Activated T-helper 1 cell treated with anti-CD3 and anti-CD28 coated beads, Interleukin-12 subunit alpha, Interleukin-12 subunit beta, Interleukin-2, Interleukin-4 antibody, amounts not matched to agents 30 ng/mL and 10 ng/mL and 1 ng/mL, durations not matched to agents 14 hours and 24 hours and 36 hours (primary cell): ENCODE results near the gene SUFU. TPM values are rescaled to one million over a fixed set of nuclear protein-coding genes. Genes with fewer than 3 reads are reported as not detected.
"Not testable (repeated sequence)": the region's sequence is repeated elsewhere in the genome, so short reads cannot be mapped to it uniquely, and the experiment has no call there.

Source experiments
- DNase-seq: peaks from one replicate; pipeline ENCODE4 v3.0.0; 2021; ENCODE audit warnings: low spot score
- H3K27ac Mint-ChIP-seq: one replicate; pipeline ENCODE4 v1.8.0; 2021; ENCODE audit warnings: mild to moderate bottlenecking, mixed read lengths
- H3K27me3 Mint-ChIP-seq: one replicate; pipeline ENCODE4 v1.8.0; 2022; ENCODE audit warnings: mild to moderate bottlenecking, moderate library complexity, mixed read lengths; ENCODE audit not compliant: insufficient read depth
- H3K36me3 Mint-ChIP-seq: one replicate; pipeline ENCODE4 v1.8.0; 2021; ENCODE audit warnings: low read depth, mixed read lengths
- H3K4me1 Mint-ChIP-seq: one replicate; pipeline ENCODE4 v1.8.0; 2021; ENCODE audit warnings: low read depth, mixed read lengths
- H3K4me3 Mint-ChIP-seq: one replicate; pipeline ENCODE4 v1.8.0; 2021; ENCODE audit warnings: mild to moderate bottlenecking, moderate library complexity, mixed read lengths
- H3K9me3 Mint-ChIP-seq: one replicate; pipeline ENCODE4 v1.8.0; 2021; ENCODE audit warnings: mixed read lengths
- intact Hi-C: fragments of 100-400 bp; cut with micrococcal nuclease; formaldehyde crosslinking; loops from one replicate; pipeline ENCODE4 v1.15.1; 2024
- total RNA-seq: library from RNA; stranded (reverse); gene quantifications from 2 replicates; pipeline ENCODE4 v1.2.3, GENCODE V29; 2022

SUFU gene
- total RNA-seq, 1 donor from 2014 or later, result 11.6 TPM

- Mint-ChIP-seq H3K4me1 (peaks cover 10% of the 10 kb centered on the region), H3K36me3 (peaks cover 17% of the 10 kb centered on the region), H3K9me3 (no peaks in the 10 kb centered on the region), H3K27ac (no peak overlapping the region), H3K4me3 (no peak overlapping the region), H3K27me3 (no peaks in the 10 kb centered on the region)
- intact Hi-C loops, result no loop called here
- DNase-seq, result no peak
These were observed 11.3 kb upstream of the SUFU start for GRCh38 chr10:102492344-102492939.

GRCh38 chr10:102492983-102493382 is 10.8 kb upstream of the SUFU start:
- no peak for DNase-seq
- intact Hi-C loops, result no loop called here
- no peaks in the 10 kb centered on the region for H3K27me3 Mint-ChIP-seq
- H3K4me3 Mint-ChIP-seq, result no peak overlapping the region
- no peaks in the 10 kb centered on the region for H3K9me3 Mint-ChIP-seq
- H3K27ac Mint-ChIP-seq, result no peak overlapping the region
- peaks cover 14% of the 10 kb centered on the region for H3K36me3 Mint-ChIP-seq
- peaks cover 10% of the 10 kb centered on the region for H3K4me1 Mint-ChIP-seq

GRCh38 chr10:102493771-102494170 is 10.0 kb upstream of the SUFU start:
- DNase-seq, result no peak
- no peak overlapping the region for H3K27ac Mint-ChIP-seq
- H3K9me3 Mint-ChIP-seq, result no peaks in the 10 kb centered on the region
- H3K27me3 Mint-ChIP-seq, result no peaks in the 10 kb centered on the region
- H3K4me3 Mint-ChIP-seq, result no peak overlapping the region
- H3K36me3 Mint-ChIP-seq, result peaks cover 10% of the 10 kb centered on the region
- intact Hi-C loops, result no loop called here
- peaks cover 16% of the 10 kb centered on the region for H3K4me1 Mint-ChIP-seq

- Mint-ChIP-seq H3K36me3 (peaks cover 5% of the 10 kb centered on the region), H3K4me1 (peaks cover 20% of the 10 kb centered on the region), H3K9me3 (no peaks in the 10 kb centered on the region), H3K27ac (no peak overlapping the region), H3K27me3 (no peaks in the 10 kb centered on the region), H3K4me3 (no peak overlapping the region)
- intact Hi-C loops, result no loop called here
- no peak for DNase-seq
These were observed 6.2 kb upstream of the SUFU start for GRCh38 chr10:102497545-102497944.

- DNase-seq, result no peak
- H3K27ac Mint-ChIP-seq, result no peak overlapping the region
- intact Hi-C loops, result no loop called here
- peaks cover 5% of the 10 kb centered on the region for H3K36me3 Mint-ChIP-seq
- H3K9me3 Mint-ChIP-seq, result no peaks in the 10 kb centered on the region
- peaks cover 15% of the 10 kb centered on the region for H3K4me1 Mint-ChIP-seq
- H3K27me3 Mint-ChIP-seq, result no peaks in the 10 kb centered on the region
- no peak overlapping the region for H3K4me3 Mint-ChIP-seq
These were observed 4.4 kb upstream of the SUFU start for GRCh38 chr10:102499356-102499755.

- peaks cover 28% of the 10 kb centered on the region for H3K4me1 Mint-ChIP-seq
- H3K9me3 Mint-ChIP-seq, H3K27me3 Mint-ChIP-seq, DNase-seq, H3K4me3 Mint-ChIP-seq, H3K27ac Mint-ChIP-seq, H3K36me3 Mint-ChIP-seq: not testable (repeated sequence)
- intact Hi-C loops, result loop anchor here (5.0 kb wide), 3 partner anchors 302 to 658 kb away; partner anchors contain the start of gene KCNIP2
These were observed 3.1 kb upstream of the SUFU start for GRCh38 chr10:102500686-102501085.

- Mint-ChIP-seq H3K36me3 (peaks cover 5% of the 10 kb centered on the region), H3K4me1 (peaks cover 28% of the 10 kb centered on the region), H3K9me3 (no peaks in the 10 kb centered on the region), H3K27ac (no peak overlapping the region), H3K4me3 (no peak overlapping the region), H3K27me3 (no peaks in the 10 kb centered on the region)
- no peak for DNase-seq
- intact Hi-C loops, result loop anchor here (1.0 to 5.0 kb wide), 24 partner anchors 22 to 895 kb away; partner anchors contain the start of genes ARL3, ARMH3, ATP5MK and BORCS7
These were observed 2.4 kb upstream of the SUFU start for GRCh38 chr10:102501201-102502028.

GRCh38 chr10:102502029-102502336 is 1.8 kb upstream of the SUFU start:
- DNase-seq, result peak; percentile 99
- H3K27me3 Mint-ChIP-seq, result no peaks in the 10 kb centered on the region
- no peaks in the 10 kb centered on the region for H3K9me3 Mint-ChIP-seq
- no peak overlapping the region for H3K27ac Mint-ChIP-seq
- no peak overlapping the region for H3K4me3 Mint-ChIP-seq
- H3K4me1 Mint-ChIP-seq, result peaks cover 28% of the 10 kb centered on the region
- H3K36me3 Mint-ChIP-seq, result peaks cover 6% of the 10 kb centered on the region
- intact Hi-C loops, result loop anchor here (1.0 to 5.0 kb wide), 24 partner anchors 23 to 894 kb away; partner anchors contain the start of genes ARL3, ARMH3, ATP5MK and BORCS7

GRCh38 chr10:102502337-102503151 is 1.2 kb upstream of the SUFU start, which contains the start of gene ACTR1A:
Gene ACTR1A (minus strand): TSS chr10:102502712. CDS start chr10:102502647, 65 bp downstream.
- H3K4me3 Mint-ChIP-seq, result no peak within 1 kb of the TSS
- peaks cover 6% of the 10 kb centered on the region for H3K36me3 Mint-ChIP-seq
- intact Hi-C loops, result loop anchor here (1.0 to 5.0 kb wide), 29 partner anchors 23 to 894 kb away; partner anchors contain the start of genes ARL3, ARMH3, ATP5MK and BORCS7
- peaks cover 28% of the 10 kb centered on the region for H3K4me1 Mint-ChIP-seq
- H3K27me3 Mint-ChIP-seq, result no peaks in the 10 kb centered on the region
- no peaks in the 10 kb centered on the region for H3K9me3 Mint-ChIP-seq
- peak within 1 kb of the TSS; percentile 53 for H3K27ac Mint-ChIP-seq
- DNase-seq, result peak; percentile 94

- peak overlapping the region; percentile 84 for H3K27ac Mint-ChIP-seq
- no peaks in the 10 kb centered on the region for H3K27me3 Mint-ChIP-seq
These were observed 605 bp downstream of the SUFU start for GRCh38 chr10:102504179-102504975.

GRCh38 chr10:102504976-102505300 is 1.2 kb downstream of the SUFU start:
- Mint-ChIP-seq H3K4me1 (peaks cover 19% of the 10 kb centered on the region), H3K4me3 (no peak overlapping the region), H3K36me3 (peaks cover 12% of the 10 kb centered on the region), H3K27me3 (no peaks in the 10 kb centered on the region), H3K9me3 (no peaks in the 10 kb centered on the region), H3K27ac (no peak overlapping the region)
- intact Hi-C loops, result loop anchor here (5.0 kb wide), 3 partner anchors 297 to 663 kb away; partner anchors contain the start of gene KCNIP2
- no peak for DNase-seq

More at GRCh38 chr10:102504179-102504975, 605 bp downstream of the SUFU start:
- intact Hi-C loops, result loop anchor here (5.0 kb wide), 3 partner anchors 298 to 662 kb away; partner anchors contain the start of gene KCNIP2
- Mint-ChIP-seq H3K9me3 (no peaks in the 10 kb centered on the region), H3K4me1 (peaks cover 19% of the 10 kb centered on the region), H3K4me3 (no peak overlapping the region), H3K36me3 (peaks cover 9% of the 10 kb centered on the region)
- DNase-seq, result peak; percentile 8
